Fibroblast of skin of right quadriceps (primary cell): ENCODE results near the gene CRACR2A.

Experiments
- DNase-seq: peaks from one replicate; pipeline ENCODE4 v3.0.0-alpha.2; 2013

CRACR2A gene

DNA sequence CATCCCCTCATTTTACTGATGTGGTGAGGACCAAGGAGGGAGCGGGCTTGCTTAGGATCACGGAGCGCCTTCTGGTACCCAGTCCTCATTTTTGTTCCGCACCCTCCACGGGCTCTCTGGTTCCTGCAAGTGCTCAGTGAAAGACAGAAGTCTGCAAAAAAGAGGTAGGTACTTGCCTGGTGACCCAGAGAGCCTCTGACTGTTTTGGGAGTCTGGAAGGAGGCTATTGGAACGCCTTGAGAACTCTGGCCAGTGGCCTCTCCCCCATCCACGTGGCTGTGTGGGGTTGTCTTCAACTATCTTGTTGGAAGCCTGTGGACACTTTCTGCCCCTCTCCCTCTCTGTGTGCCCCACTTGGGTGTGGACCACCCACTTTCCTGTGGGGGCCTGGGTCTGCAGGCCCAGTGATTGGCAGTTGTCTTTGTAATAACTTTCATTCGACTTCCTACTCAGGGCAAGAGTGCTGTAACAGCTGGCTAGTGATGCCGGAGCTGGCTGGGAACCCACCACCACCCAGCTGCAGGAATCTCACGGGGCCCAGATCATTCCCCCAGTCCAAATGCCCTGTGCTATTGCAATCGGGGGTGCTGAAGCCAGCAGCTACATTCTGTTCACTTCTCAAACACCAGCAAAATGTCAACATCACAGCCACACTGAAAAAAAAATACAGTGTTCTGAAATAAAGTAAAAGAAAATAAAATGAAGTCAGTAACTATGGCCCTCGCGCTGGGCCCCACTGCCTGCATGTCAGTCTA, 139.1 kb downstream of the CRACR2A start:
- DNase-seq, result no peak

DNA sequence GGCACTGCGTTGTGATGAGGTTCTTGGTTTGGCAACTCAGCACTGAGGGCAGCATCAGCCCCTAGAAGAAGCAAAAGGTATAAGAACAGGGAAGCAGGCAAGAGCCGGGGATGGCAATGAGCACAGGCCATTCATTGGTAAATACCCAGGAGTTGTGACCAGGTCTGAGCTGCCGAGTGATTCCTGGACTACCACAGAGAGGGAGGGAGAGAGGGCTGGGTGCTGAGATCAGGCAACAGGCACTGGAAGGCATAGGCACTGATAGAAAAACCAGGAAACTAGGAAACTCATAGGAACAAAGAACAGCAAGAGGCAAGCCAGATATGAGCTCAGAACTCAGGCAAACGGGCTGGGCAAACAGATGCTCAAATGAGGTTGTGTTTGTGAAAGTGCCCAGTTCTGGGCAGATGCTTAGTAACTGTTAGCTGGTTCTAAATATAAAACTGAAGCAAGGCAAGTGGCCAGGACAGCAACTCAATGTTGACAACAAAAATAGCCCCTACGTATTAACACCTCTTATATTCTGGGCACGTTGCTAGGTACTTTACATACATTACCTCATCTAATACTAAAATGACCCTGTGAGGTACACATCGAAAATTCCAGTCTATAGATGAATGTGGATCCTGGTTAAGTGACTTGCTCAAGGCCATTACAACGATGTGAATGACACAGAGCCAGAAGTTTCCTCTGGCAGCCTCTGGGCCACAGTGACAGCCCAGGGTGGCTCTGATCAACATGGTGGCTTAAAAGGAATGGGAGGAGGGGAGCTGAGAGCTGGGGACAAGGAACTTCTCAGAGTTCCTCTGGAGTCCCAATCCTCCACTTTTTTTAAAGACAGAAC, 140.8 kb downstream of the CRACR2A start:
- DNase-seq, result no peak

DNA sequence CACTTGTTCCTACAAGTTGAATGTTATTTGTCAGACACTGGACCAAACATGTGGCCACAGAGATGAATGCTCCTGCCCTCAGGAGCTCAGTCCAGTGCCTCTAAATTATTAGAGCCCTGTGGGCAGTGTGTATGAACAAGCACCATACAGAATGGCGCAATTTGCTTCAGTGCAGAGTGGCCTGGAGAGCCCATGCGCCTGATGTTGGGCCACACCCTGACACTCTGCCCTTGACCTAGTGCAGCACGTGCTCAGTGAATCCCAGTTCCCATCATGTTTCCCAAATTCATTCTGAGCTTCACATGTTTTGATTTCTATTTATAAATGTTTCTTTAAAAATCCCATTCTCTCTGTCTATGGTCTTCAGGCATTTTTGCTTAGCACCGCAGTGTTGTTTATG, 145.1 kb downstream of the CRACR2A start:
- no peak for DNase-seq

DNA sequence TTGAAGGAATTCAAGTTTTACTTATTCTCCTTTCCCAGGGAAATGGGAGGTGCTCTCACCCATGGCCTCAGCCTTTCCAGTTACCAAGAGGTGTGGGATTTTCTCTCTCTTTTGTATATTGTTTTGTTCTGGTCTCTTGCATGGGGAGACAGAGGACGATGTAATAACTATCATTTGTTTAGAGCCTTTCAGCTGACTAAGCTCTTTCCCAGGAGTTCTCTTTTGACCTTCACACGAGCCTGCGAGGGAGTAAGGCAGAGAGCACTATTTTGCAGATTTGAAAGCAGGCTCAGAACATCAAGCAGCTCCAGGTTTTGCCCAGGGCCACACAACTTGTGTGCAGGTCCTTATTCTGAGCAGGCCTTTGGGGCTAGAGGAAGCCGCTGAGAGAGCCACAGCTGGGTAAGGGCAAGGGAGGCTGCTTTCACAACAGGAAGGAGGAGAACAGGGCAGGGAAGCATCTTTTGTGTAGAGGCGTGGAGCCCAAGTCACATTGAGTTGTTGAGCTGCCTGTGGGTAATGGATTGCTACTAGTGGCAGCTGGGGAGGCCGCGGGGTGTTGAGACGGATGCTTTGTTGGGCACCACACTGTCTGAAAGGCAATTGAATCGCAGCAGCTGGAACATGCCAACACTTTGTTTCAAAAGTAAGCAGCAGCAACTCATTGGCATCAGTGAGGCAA, 145.7 kb downstream of the CRACR2A start:
- DNase-seq, result no peak

DNA sequence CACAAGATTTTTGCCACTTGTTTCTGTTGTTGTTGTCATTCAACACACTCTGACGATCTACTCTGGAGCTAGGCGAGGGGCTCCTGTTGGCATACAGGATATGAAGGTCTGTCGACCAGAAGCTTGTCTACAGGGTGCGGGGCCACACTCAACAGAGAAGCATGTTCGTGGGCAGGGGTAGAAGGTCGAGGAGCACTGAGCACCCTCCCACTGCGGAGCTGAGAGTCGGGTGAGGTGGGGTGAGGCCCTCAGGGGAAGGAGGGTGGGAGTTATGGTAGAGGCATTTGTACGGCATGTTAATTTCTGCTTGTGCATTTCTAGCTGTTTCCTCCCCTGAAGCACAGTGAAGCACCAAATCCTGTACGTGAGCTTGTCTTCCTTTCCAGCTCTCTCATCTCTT, 146.8 kb downstream of the CRACR2A start:
- DNase-seq, result no peak

DNA sequence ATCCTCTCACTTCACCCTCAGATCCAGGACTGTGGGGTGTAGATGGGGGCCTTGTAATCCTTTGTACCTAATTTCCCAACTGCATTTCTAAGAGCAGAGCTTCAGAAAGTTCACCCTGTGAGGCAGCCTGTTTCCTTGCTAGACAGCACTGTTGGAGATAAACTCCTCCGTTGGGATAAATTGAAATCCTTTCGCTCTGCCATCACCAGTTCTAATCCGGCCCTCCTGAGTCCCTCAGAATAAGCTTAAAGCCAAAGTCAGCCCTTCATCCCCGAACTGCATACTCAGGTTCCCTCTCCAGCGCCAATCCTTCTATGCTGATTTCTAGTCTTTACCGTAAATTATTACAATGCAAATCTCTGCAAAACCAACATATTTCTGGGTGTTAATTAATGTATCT, 147.2 kb downstream of the CRACR2A start:
- DNase-seq, result no peak

DNA sequence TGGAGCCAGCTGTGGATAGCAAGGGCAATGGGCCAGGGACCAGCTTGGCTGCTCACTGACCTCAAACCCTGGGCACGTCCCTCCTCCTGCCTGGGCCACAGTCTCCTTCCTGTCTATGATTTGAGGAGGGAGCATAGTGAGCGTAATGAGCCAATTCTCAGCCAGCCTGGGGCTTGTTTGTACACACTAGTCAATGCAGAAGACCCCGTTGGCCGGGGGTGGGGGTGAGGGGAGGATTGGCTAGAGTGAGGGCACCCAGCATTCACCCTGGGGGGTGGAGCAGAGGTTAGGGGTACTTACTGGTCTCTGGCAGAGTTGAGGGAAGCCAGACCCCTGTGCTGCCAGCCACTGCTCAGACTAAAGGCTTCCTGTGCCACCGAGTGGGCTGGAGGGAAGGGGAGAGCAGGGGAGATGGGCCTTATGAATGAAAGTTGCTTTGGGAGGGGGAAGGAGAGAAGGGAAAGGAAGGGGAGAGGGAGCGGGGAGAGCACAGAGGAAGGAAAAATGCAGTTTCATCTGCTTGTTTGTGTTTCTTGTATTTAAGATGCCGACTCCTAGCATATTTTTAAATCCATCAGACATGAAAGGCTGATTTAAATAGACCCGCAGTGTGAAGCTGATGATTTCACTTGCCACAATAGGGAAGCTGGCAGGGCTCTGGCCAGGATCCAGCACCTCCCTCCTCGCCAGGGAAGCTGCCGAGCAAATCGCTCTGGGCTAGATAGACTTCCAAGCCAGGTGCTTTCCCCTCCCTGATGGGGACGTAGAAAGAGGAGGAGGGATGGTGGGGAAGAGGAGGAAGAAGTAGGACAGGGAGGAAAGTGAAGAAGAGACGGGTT, 147.9 kb downstream of the CRACR2A start:
- DNase-seq, result no peak

DNA sequence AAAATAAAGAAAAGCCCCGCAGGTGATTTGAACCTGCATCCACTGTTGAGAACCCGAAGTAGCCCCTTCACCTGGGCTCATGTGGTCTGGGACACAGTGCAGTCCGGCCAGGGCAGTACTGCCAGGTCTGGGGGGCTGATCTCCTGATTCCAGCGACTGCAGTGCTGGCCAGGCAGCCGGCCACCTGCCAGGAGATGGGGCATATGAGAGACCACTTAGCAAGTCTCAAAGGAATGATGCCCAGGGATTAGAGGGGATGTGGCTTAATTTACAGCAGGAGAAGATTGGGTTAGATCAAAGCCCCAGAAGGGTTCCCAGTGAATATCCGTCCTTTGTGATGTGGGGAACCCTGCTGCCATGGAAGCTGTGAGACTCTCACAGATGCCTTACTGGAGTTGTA, 148.6 kb downstream of the CRACR2A start:
- no peak for DNase-seq

DNA sequence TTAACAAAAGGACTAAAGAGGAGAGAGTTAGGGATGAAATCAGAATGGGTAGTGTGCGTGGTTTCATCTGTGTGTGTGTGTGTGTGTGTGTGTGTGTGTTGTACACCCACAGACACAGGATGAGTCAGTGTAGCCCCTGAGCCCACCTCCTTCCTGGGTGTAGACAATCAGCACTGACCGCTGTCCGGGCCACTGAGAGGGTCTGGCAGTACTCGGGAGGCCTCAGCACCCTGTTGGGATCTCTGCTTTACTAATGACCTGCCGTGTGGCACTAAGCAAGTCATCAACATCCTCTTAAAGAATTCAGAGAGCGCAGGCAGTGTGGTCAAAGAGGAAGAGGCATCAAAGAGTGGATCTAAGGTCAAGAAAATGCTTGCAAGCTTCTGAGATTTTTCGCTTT, 149.3 kb downstream of the CRACR2A start:
- no peak for DNase-seq

DNA sequence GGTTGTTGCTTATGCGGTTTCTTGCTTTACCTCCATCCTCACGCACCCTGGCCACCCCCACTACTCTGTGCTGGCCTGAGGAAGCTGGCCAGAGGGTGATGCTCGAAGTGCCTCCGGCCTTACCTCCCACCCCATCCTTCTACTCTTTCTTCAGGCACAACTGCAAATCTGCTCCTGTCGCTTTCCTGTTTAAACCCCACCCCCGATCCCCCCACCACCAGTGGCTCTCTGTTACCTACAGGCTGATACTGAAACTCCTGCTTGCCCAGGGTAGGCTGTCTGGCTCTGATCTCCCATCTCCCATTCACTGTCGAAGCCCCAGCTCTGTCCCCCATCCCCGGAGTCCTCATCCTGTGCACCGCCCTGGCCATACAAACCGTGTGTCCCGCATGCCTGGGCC, 150.4 kb downstream of the CRACR2A start:
- DNase-seq, result no peak

DNA sequence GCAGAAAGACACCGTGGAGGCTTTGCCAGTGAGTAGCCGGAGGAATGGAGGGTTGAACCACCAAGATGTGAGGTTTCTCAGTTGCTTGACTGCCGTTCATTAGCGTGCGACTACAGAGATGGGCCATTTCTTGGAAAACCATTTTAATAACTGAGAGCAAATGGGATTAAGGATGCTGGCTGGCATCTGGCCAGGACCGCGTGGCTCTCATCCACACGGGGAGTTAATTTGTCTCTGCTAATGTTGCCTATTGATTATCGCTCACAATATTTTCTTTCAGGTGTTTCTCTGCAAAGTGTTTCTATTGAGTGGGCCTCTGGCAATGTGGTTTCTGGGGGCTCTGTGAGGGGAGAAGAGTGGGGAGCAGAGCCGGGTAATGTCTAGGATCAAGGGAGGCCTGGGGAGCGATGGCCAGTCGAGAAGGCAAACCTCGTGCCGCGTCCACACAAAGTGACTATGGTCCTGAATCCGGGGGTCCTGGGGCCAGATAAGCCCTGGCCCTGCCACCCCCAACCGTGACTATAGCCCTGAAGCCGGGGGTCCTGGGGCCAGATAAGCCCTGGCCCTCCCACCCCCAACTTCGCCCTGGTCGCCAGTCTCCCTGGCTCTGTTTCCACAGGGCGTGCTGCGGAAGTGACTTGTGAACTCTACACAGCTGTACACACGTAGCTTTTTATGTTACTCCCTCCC, 151.3 kb downstream of the CRACR2A start:
- DNase-seq, result no peak

DNA sequence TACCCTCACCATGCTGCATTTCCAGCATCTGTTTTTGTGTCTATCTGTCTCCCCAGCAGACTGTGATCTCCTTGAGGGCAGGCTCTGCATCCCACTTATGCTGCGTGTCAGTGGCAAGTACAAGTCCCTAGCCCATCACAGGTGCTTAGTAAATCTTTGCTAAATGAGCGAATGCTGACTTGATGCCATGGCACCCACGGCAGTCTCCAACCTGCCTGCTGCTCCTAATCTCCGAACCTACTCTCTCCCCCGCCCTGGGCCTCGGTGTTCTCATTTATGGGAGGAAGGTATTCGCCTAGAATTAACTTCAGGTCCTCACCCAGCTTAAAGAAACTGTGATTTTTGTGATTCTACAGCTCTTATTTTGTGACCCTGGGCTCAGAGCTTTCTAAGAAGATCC, 152.0 kb downstream of the CRACR2A start:
- DNase-seq, result no peak

DNA sequence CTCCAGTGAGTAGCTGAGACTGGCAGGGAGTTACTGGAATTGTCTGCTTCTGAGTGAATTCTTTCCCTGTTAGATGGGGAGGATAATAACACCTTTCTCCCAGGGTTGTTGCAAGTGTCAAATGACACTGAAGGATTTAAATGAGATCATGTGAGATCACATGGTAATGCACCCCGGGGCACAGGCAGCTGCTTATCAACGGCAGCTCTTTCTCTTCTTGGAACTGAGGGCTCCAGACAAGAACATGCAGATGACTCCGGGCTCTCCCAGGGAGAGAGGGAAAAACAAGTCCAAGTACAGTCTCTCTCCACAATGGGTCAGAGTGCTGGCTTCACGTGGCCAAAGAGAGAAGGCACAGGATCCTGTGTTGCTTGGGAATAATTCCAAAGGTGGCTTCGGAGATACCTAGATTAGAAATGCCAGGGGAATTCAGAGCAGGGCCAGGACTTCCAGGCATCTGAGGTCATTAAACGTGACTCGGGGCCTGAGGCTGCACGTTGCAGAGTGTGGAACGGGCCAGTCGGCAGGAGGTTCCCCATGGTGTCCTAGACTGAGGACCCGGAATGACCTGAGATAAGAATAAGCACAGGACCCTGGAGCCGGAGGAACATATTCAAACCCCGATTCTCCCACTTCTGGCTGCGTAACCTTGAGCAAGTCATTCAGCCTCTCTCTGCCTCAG, 152.7 kb downstream of the CRACR2A start:
- DNase-seq, result no peak

DNA sequence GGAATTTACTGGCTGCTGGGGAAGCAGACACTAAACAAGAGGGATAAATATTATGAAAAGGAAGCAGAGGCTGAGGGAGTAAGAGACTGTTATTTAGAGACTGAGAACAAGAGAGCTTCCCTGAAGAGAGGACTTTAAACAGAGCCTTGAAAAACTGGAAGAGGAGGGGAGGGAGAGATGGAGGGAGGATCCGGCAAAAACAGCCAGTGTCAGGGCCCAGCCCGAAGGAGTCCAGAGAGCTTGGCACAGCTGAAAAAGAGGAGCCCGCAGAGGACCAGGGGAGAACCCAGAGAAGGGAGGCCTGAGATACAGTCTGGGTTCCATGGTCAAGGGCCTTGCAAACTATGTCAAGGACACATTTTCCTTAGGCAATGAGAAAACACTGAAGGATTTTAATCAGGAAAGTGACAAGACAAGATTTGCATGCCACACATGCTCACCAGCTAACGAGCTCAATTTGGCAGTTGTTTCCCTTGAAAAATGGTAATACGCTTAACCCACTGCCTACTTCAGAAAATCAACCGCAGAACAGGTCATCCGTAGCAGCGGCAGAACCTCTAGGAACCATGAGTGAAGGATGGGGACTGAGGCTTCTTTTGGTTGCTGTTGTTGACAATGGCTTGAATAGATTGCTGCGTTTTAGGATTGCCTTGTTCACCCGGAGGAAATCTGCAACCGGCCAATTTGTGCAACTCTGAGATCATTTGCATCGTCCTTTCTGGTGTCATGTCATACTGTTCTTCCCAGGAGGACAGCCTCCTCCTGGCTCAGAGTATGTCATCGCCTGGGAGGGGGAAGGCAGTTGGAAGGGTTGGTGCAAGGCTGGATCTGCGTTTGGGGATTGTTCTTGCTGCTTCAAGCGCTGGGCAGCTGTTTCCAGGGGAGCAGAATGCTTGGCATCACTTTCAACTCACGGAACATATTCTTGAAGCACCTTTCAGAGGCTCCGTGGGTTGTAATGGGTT, 153.7 kb downstream of the CRACR2A start:
- no peak for DNase-seq

DNA sequence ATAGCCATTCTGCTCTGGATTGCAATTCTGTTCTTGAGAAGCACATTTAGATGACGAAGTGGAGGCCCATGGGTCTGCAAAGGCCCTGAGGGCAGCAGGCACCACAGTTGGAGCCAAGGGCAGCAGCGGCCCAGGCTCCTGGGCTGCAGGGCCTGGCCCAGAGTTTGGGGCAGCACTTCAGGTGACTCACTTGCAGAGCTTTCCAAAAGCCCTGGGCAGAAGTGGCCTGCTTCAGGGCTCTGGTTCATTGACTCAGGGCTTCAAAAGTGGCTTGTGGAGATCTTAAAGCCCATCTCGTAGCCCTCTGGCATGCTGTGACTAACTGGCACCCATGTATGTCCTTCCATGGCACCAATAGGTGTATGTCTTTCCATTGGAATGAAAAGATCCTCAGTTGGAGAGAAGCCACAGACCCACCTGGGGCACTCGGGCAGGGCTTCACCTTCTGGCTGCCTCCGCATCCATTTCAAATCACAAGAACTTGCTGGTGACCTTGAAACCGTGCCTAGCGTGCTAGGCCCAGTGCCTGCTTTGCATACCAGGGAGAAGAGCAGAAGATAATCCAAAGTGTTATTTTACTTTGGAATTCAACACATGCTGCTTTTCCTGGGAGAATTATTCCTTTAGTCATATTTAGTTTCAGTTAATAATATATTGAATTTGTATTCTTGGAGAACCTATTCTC, 155.2 kb downstream of the CRACR2A start:
- DNase-seq, result no peak

DNA sequence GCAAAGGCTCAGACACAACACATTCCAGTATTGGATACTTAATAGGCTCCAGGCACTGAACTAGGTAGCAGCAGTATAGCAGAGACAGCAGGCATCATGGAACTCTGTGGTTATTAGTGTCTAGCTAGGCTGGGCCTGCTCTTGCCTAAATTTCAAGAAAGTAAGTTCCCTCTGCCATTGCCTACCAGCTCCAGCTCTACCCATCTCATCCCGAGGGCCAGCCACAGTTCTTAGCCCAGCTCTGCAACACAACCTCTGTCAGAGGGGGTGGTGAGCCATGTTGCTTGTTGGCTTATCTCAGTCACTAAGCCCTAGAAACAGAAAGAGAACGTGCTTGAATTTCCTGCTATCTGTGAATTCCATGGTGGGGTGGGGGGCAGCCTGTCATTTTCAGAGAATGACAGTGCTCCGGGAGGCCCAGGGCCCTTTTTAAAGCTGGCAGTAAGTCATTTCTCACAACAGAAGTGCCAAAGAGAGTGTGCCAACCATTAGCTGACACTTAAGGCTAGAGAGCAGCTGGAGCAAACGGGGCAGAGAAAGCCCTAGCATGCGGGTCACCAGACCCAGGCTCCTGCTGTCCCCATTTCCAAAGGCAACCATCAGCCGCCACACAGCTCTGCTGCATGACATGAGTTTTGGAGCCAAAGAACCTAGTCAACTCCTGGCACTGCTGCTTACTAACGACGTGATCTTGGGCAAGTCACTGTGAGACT, 156.1 kb downstream of the CRACR2A start:
- DNase-seq, result no peak

DNA sequence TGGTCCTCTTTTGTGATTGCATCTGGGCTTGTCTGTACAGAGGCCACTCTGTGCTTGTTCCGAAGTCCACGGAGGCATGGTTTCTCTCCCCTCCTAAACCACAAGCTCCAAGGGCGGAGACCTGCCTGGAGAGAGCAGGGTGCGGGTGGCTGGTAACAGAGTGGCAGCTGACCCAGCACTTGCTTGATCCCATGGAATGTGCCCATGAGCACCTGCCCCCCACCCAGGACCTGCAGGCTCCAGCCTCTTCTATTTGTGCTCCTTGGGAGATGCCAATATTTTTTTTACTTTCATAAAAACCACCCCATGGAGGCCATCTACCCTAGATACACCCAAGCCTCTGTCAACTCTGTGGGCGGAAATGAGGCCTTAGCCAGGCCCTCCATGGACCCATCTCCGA, 157.2 kb downstream of the CRACR2A start:
- no peak for DNase-seq

DNA sequence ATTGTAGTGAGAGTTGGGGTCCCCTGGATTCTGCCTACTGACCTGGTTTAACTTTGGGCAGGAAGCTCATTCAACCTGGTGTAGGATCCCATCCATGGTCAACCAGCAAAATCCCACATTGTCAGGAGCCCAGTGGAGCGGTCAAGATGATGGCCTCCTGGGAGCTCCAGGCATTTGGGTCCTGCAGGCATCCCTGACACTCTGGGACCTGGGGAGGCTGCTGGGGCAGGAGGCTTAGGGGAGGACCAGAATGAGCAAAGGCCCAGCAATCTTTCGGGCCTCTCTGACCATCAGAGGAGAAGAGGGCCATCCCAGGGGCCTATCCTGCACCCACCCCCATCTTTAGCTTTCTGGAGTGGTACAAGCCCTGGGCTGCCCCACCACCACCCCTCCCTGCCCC, 157.9 kb downstream of the CRACR2A start:
- no peak for DNase-seq

DNA sequence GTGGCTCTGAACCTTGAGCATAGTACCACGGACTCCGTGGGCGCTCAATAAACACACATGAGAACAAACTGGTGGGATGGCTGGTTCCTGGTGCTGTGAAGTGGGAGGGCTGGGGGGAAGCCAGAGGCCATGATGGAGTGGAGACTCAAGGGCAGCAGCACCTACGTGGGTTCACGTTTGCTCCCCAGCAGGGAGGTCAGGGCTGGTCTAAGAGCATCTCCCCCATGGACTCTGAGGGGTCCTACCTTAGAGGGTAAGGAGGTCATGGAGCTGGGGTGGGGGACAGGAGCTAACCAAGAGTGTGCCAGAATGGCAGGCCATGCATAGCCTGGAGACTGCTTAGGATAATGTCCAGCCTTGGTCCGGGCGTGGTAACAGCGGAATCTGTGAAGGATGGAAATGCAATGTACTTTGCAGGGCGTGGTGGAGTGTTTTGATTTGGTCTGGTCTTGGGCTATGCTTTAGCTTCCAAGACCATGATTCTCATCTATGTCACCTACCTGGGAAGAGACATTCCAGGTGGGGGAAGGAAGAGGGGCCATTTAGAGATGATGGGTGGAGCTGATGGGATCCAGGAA, 158.9 kb downstream of the CRACR2A start:
- no peak for DNase-seq
